ENCODE results near the gene DNER. TPM values are rescaled to one million over a fixed set of nuclear protein-coding genes. Genes with fewer than 3 reads are reported as not detected.
"Not testable (repeated sequence)": the region's sequence is repeated elsewhere in the genome, so short reads cannot be mapped to it uniquely, and the experiment has no call there.

The DNER gene
- total RNA-seq, 2 donors from 2014 or later, result not detected

DNA sequence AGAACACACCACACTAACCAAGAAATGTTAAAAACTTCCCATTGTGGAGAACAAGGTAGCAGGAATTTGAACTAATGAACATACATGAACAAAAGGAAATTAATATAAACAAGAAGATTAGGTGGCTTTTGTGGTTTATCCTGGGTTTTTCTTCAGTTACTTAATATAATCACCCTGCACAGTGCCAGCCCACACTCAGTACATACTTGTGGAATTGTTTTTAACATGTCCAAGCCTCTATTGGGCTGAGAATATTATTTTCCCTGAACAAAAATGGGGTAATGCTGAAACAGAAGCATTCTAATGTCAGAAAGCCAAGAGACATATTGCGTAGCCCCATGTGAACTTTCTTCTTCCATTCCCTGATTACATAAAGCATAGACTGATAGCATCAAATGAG is 202.8 kb downstream of the DNER start:
- no peak for DNase-seq
- no peak overlapping the region for H3K27ac Mint-ChIP-seq
- H3K27me3 Mint-ChIP-seq (ENCODE audit: low read depth), result no peaks in the 10 kb centered on the region
- peaks cover 0 to 2% of the 10 kb centered on the region in 2 donors for H3K9me3 Mint-ChIP-seq
- H3K4me3 Mint-ChIP-seq, result no peak overlapping the region
- ATAC-seq (replicated peaks in 1 of 2), result no peak
- H3K4me1 Mint-ChIP-seq (ENCODE audit: low read depth), result no peaks in the 10 kb centered on the region
- no peaks in the 10 kb centered on the region for H3K36me3 Mint-ChIP-seq (ENCODE audit: insufficient read depth in 2 of 2)

DNA sequence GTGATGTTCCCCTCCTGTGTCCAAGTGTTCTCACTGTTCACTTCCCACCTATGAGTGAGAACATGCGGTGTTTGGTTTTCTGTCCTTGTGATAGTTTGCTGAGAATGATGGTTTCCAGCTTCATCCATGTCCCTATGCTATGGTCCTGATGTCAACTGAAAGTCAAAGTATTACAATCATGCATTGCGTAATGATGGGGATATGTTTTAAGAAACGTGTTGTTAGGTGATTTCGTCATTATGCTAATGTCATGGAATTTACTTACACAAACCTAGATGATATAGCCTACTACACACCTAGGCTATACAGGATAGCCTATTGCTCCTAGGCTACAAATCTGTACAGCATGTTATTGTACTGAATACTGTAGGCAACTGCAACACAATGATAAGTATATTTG is 207.7 kb downstream of the DNER start:
- not testable (repeated sequence) for H3K9me3 Mint-ChIP-seq; H3K36me3 Mint-ChIP-seq (ENCODE audit: insufficient read depth in 2 of 2); H3K4me1 Mint-ChIP-seq (ENCODE audit: low read depth); H3K27ac Mint-ChIP-seq; H3K27me3 Mint-ChIP-seq (ENCODE audit: low read depth); H3K4me3 Mint-ChIP-seq; DNase-seq; ATAC-seq (replicated peaks in 1 of 2)

DNA sequence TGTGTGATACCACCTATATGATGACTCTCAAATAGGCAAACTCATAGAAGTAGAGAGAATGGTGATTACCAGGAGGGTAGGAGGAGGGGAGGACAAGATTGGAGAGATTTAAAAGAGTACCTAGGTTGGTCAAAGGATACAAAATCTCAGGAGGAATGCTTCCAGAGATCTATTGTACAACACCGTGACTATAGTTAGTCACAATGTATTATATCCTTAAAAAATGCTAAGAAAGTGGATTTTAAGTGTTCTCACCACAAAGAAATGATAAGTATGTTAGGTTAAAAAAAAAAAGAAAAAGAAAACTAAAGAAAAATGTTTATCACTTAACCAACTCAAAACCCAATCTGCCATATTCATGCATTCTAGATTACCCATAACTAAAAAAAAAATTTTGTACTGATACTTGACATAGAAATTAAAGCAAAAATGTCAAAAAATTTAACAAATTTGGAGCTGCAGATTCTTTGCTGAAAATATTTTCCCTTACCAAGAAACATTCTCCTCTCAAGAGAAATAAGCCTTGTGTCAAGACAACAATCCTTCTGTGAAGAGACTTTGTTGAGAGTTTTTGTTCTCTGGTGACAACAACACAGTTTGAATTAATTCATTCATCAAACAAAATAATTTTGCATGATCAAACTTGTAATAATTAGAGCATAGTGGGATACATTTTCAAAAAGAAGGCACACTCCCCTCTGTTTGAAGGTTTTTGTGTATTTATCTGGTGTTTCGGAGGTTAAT is 213.1 kb downstream of the DNER start:
- DNase-seq, result no peak
- Mint-ChIP-seq H3K27me3 (ENCODE audit: low read depth) (no peaks in the 10 kb centered on the region), H3K4me3 (no peak overlapping the region), H3K9me3 (peaks cover 1 to 6% of the 10 kb centered on the region in 2 donors), H3K4me1 (ENCODE audit: low read depth) (no peaks in the 10 kb centered on the region), H3K36me3 (ENCODE audit: insufficient read depth in 2 of 2) (peaks cover 0 to 5% of the 10 kb centered on the region in 2 donors), H3K27ac (no peak overlapping the region)
- ATAC-seq (replicated peaks in 1 of 2), result no peak

DNA sequence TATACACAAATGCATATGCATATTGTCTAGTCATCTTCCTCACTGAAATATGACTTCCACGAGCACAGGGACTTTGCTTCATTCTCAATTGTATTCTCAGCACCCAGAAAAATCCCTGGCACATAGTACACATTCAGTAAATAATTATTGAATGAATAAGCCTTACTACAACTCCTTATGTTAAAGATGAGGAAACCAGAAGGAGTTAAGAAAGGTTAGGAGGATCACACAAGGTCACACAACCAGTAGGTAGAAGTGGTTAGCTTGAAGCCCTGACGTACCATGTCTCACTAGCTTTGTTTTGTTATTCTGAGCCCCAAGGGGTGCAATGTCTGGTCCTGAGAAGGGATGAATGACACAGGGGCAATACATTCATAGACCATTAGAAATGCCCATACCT is 222.3 kb downstream of the DNER start:
- Mint-ChIP-seq H3K4me3 (no peak overlapping the region), H3K27ac (no peak overlapping the region), H3K4me1 (ENCODE audit: low read depth) (no peaks in the 10 kb centered on the region), H3K9me3 (peaks cover 4 to 5% of the 10 kb centered on the region in 2 donors), H3K36me3 (ENCODE audit: insufficient read depth in 2 of 2) (peaks cover 0 to under 1% of the 10 kb centered on the region in 2 donors), H3K27me3 (ENCODE audit: low read depth) (no peaks in the 10 kb centered on the region)
- no peak for ATAC-seq (replicated peaks in 1 of 2)
- DNase-seq, result no peak

DNA sequence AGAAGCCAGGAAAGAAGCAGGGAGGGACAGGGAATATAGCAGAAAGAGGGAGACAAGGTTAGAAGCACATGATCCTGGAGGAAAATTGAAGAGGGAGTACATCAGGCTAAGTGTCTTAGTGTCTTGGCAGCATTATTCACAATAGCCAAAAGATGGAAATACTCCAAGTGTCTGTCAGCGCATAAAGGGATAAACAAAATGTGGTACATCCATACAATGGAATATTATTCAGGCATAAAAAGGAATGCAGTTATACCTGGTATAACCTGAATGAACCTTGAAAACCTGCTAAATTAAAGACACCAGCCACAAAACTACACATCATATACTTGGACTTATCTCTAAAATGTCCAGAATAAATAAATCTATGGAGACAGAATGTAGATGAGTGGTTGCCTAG is 224.2 kb downstream of the DNER start:
- no peaks in the 10 kb centered on the region for H3K4me1 Mint-ChIP-seq (ENCODE audit: low read depth)

DNA sequence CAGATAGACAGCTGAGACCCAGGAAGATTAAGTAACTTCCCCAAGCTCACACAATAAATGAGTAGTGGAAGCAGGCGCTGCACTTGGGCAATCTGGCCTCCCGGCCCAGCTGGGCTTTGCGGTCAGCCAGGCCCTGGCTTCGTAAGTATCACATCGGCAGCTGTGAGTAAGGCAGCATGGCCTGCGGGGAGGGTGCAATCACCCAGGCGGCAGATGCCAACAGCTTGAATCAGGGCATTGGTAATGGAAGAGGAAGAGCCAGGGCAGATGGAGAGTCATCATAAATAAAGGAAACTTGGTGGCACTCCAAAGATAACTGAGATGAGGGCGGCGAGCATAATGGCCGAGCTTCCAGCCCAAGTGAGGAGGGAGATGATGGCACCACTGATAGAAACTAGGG is 225.3 kb downstream of the DNER start:
- no peak for ATAC-seq (replicated peaks in 1 of 2)
- DNase-seq, result no peak
- no peaks in the 10 kb centered on the region for H3K27me3 Mint-ChIP-seq (ENCODE audit: low read depth)
- H3K36me3 Mint-ChIP-seq (ENCODE audit: insufficient read depth in 2 of 2), result no peaks in the 10 kb centered on the region
- H3K9me3 Mint-ChIP-seq, result peaks cover 4 to 5% of the 10 kb centered on the region in 2 donors
- H3K4me3 Mint-ChIP-seq, result no peak overlapping the region
- H3K27ac Mint-ChIP-seq, result no peak overlapping the region
- H3K4me1 Mint-ChIP-seq (ENCODE audit: low read depth), result no peaks in the 10 kb centered on the region

More for the DNA sequence above, 224.2 kb downstream of the DNER start:
- no peak overlapping the region for H3K27ac Mint-ChIP-seq
- H3K27me3 Mint-ChIP-seq (ENCODE audit: low read depth), result no peaks in the 10 kb centered on the region
- H3K4me3 Mint-ChIP-seq, result no peak overlapping the region
- peaks cover 4 to 5% of the 10 kb centered on the region in 2 donors for H3K9me3 Mint-ChIP-seq
- DNase-seq (no peak), ATAC-seq (replicated peaks in 1 of 2) (no peak)
- no peaks in the 10 kb centered on the region for H3K36me3 Mint-ChIP-seq (ENCODE audit: insufficient read depth in 2 of 2)

DNA sequence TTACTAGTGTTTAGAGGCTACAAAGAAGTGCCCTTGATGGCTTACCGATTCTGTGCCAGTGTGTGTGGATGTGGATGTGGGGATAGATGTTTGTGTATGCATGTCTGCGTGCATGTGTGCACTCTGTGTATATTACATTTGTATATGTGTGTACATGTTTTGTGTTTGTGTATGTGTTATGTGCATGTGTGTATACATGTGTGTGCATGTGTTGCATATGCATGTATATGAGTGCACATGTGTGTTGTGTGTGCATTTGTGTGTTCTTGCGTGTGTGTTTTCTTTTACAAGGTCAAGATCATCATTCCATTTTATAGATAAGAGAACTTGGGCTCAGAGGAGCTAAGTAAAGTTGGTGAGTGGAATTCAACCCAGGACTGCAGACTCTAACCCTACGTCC is 226.1 kb downstream of the DNER start:
- Mint-ChIP-seq H3K36me3 (ENCODE audit: insufficient read depth in 2 of 2) (no peaks in the 10 kb centered on the region), H3K9me3 (peaks cover 4 to 5% of the 10 kb centered on the region in 2 donors), H3K27ac (no peak overlapping the region), H3K4me3 (no peak overlapping the region), H3K27me3 (ENCODE audit: low read depth) (no peaks in the 10 kb centered on the region), H3K4me1 (ENCODE audit: low read depth) (no peaks in the 10 kb centered on the region)
- no peak for DNase-seq
- no peak for ATAC-seq (replicated peaks in 1 of 2)

DNA sequence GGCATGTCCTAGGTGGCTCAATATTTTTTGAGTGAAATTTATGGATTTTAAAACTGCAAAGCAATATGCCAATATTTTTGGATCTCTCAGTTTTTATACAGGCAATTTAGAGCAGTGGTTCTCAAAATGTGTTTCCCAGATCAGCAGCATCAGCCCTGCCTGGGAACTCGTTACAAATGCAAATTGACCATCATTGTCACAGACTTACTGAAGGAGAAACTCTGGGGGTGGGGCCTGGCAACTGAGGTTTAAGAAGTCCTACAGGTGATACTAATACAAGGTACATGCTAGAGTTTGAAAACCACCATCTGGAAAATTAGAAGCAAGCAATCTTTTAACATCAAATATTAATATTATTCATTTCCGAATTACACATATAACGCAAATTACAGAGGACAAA is 227.7 kb downstream of the DNER start:
- H3K36me3 Mint-ChIP-seq (ENCODE audit: insufficient read depth in 2 of 2), result no peaks in the 10 kb centered on the region

DNA sequence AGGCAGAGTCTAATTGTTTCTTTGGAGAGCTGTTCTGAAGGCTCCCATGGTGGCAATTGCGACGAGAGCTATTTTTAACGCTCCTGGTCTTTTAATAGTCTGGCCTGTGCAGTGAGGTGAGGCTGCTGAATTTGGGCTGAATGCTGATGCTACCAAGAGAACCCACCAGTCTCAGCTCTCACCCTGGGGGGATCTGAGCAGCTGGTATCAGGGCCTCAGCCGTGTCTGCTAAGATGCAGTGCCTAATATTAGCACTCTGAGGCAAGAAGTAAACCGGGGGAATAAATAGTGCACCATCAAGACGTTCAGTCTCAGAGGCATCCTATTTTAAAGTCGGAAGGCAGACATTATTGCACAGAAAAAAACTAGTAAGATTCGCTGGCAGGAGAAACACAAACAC is 228.5 kb downstream of the DNER start:
- H3K36me3 Mint-ChIP-seq (ENCODE audit: insufficient read depth in 2 of 2), result no peaks in the 10 kb centered on the region

More for the DNA sequence above, 227.7 kb downstream of the DNER start:
- no peaks in the 10 kb centered on the region for H3K27me3 Mint-ChIP-seq (ENCODE audit: low read depth)
- no peak overlapping the region for H3K27ac Mint-ChIP-seq
- H3K4me3 Mint-ChIP-seq, result no peak overlapping the region
- ATAC-seq (replicated peaks in 1 of 2), result no peak
- no peaks in the 10 kb centered on the region for H3K4me1 Mint-ChIP-seq (ENCODE audit: low read depth)
- peaks cover 2 to 4% of the 10 kb centered on the region in 2 donors for H3K9me3 Mint-ChIP-seq
- DNase-seq, result no peak

DNA sequence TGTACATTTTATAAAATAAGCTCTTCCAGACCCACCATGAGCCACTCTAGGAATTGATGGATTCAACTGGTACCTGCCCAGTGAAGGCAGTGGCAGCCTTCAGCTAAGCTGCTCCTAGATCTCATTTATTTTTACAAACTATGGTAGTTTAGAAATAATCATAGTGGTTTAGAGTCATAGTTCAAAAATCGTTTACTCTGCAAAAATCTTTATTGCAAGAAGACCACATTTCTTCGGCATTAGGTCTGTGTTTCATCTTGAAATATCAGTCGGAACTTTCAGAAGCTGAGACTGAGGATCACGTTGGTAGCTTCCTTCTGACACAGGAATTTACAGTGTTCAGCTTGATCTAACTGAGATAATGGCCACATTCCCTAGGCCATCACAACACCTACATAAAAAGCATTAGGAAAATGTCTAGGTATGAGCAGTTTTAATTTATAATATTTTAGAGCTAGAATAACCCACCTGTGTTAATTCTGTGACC is 237.0 kb downstream of the DNER start:
- Mint-ChIP-seq H3K9me3 (no peaks in the 10 kb centered on the region), H3K4me1 (ENCODE audit: low read depth) (no peaks in the 10 kb centered on the region), H3K4me3 (no peak overlapping the region), H3K27ac (no peak overlapping the region), H3K27me3 (ENCODE audit: low read depth) (no peaks in the 10 kb centered on the region), H3K36me3 (ENCODE audit: insufficient read depth in 2 of 2) (no peaks in the 10 kb centered on the region)
- no peak for ATAC-seq (replicated peaks in 1 of 2)
- DNase-seq, result no peak

More for the DNA sequence above, 228.5 kb downstream of the DNER start:
- ATAC-seq (replicated peaks in 1 of 2), result no peak
- H3K9me3 Mint-ChIP-seq, result peaks cover 2 to 3% of the 10 kb centered on the region in 2 donors
- H3K27me3 Mint-ChIP-seq (ENCODE audit: low read depth), result no peaks in the 10 kb centered on the region
- no peak for DNase-seq
- no peak overlapping the region for H3K27ac Mint-ChIP-seq
- H3K4me3 Mint-ChIP-seq, result no peak overlapping the region
- H3K4me1 Mint-ChIP-seq (ENCODE audit: low read depth), result no peaks in the 10 kb centered on the region

DNA sequence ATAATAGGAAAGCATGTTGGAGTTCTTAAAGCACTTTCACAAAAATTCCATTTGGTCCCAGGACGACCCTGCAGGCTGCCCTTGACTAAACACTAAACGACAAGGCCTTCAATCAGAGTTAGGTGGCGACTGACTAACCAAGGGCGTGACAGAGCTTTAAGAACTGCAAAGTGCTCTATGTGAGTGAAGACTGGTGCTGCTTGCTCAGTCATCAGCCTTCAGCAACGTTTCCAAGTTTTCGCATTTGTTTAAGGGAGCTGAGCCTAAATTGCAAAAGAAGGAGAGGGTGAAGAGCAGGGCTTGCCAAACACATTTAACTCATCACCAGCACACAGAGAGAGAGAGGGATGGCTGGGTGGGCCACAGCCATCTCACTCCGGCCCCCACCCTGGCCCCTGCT is 238.6 kb downstream of the DNER start:
- H3K27me3 Mint-ChIP-seq (ENCODE audit: low read depth), result no peaks in the 10 kb centered on the region
- no peak overlapping the region for H3K4me3 Mint-ChIP-seq
- H3K36me3 Mint-ChIP-seq (ENCODE audit: insufficient read depth in 2 of 2), result no peaks in the 10 kb centered on the region
- DNase-seq (no peak), ATAC-seq (replicated peaks in 1 of 2) (no peak)
- no peak overlapping the region for H3K27ac Mint-ChIP-seq
- H3K9me3 Mint-ChIP-seq, result no peaks in the 10 kb centered on the region
- no peaks in the 10 kb centered on the region for H3K4me1 Mint-ChIP-seq (ENCODE audit: low read depth)

DNA sequence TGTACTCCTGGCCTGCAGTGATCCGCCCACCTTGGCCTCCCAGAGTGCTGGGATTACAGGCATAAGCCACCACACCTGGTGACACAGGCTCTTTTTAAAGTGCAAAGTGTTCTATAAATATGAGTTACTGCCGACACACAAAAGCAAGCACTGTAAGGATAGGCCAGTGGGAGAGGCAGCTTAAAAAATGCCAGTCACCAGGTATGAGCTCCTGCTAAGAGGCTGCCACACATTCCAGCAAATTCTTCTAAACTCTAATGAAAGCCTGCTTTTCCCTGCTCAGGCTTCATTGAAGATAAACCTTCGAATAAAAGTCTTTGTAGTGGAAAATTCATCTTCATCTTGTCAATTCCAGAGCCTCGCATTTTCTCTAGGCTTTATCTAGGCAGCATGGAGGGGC is 240.2 kb downstream of the DNER start:
- no peak for DNase-seq
- H3K4me1 Mint-ChIP-seq (ENCODE audit: low read depth), result no peaks in the 10 kb centered on the region
- no peak for ATAC-seq (replicated peaks in 1 of 2)
- no peak overlapping the region for H3K27ac Mint-ChIP-seq
- H3K9me3 Mint-ChIP-seq, result no peaks in the 10 kb centered on the region
- H3K27me3 Mint-ChIP-seq (ENCODE audit: low read depth), result no peaks in the 10 kb centered on the region
- no peaks in the 10 kb centered on the region for H3K36me3 Mint-ChIP-seq (ENCODE audit: insufficient read depth in 2 of 2)
- H3K4me3 Mint-ChIP-seq, result no peak overlapping the region

DNA sequence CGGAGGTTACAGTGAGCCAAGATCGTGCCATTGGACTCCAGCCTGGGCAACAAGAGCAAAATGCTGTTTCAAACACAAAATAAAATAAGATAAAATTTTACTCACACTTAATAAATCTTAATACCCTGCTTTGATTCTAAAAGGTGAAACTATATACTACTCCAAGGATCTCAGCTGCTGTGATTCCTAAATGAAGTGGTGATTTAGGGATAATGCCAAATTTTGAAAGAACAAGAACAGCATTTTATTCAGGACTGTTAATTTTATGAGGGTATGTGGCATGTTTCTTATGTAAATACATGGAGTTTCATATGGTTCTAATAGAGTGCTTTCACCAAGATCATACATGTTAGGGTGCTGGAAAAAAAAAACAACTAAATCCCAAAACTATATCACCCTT is 243.6 kb downstream of the DNER start:
- ATAC-seq (replicated peaks in 1 of 2) (no peak), DNase-seq (no peak)
- no peak overlapping the region for H3K4me3 Mint-ChIP-seq
- no peak overlapping the region for H3K27ac Mint-ChIP-seq
- H3K36me3 Mint-ChIP-seq (ENCODE audit: insufficient read depth in 2 of 2), result no peaks in the 10 kb centered on the region
- H3K9me3 Mint-ChIP-seq, result no peaks in the 10 kb centered on the region
- H3K27me3 Mint-ChIP-seq (ENCODE audit: low read depth), result no peaks in the 10 kb centered on the region
- H3K4me1 Mint-ChIP-seq (ENCODE audit: low read depth), result no peaks in the 10 kb centered on the region

DNA sequence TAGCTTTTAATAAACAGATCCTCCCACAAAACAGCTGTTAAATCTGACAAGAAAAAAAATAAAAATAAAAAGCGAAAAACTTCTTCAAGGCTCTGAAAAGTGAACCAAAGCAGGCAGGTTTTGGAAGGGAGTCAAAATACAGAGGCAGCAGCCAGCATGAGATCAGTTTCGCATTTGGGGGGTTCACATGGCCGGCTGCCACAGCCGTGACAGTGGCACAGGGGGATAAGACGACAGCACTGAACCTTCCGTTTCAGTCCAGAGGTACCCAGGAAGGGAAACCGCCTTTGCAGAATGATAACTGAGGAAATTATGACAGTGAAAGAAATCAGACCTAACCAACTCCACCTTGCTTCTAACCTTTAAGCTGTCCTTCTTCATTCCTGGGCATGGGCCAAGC is 246.6 kb downstream of the DNER start:
- Mint-ChIP-seq H3K4me1 (ENCODE audit: low read depth) (no peaks in the 10 kb centered on the region), H3K27ac (no peak overlapping the region), H3K27me3 (ENCODE audit: low read depth) (no peaks in the 10 kb centered on the region), H3K4me3 (no peak overlapping the region), H3K36me3 (ENCODE audit: insufficient read depth in 2 of 2) (no peaks in the 10 kb centered on the region), H3K9me3 (peaks cover 0 to 3% of the 10 kb centered on the region in 2 donors)
- DNase-seq, result no peak
- no peak for ATAC-seq (replicated peaks in 1 of 2)

Measured in activated T-cell treated with anti-CD3 and anti-CD28 coated beads, Interleukin-2, amount 50 U/mL, for 72 hours (primary cell).